Sigmoid colon (tissue), 7 donors: ENCODE data around the gene DEPDC7. TPM values are rescaled to one million over a fixed set of nuclear protein-coding genes. Genes with fewer than 3 reads are reported as not detected.

Experiments used
- DNase-seq: peaks from one replicate; pipeline ENCODE4 v3.0.0-alpha.2; 2019
- H3K27ac ChIP-seq, 4 donors: fragments of 200-600 bp; sonication (generic); one replicate each; pipeline ENCODE4 v1.5.1; 2016 to 2019; ENCODE audit warnings: mild to moderate bottlenecking in 1 of 4
- H3K27me3 ChIP-seq, 3 donors: fragments of 200-600 bp; sonication (generic); one replicate each; pipeline ENCODE4 v1.5.1; 2019; ENCODE audit warnings: mild to moderate bottlenecking in 1 of 3
- H3K36me3 ChIP-seq, 4 donors: fragments of 200-600 bp; sonication (generic); one replicate each; pipeline ENCODE4 v1.5.1; 2016 to 2019
- H3K4me1 ChIP-seq, 4 donors: fragments of 200-600 bp; sonication (generic); one replicate each; pipeline ENCODE4 v1.5.1; 2017 to 2019
- H3K4me3 ChIP-seq, 4 donors: fragments of 200-600 bp; sonication (generic); one replicate each; pipeline ENCODE4 v1.5.1; 2017 to 2019; ENCODE audit warnings: mild to moderate bottlenecking in 2 of 4, moderate library complexity in 1 of 4
- H3K9me3 ChIP-seq, 4 donors: fragments of 200-600 bp in 3 of 4; sonication (generic) in 3 of 4; one replicate each; pipeline versions ENCODE4 v1.5.1 to v1.6.1; 2013 to 2019
- EP300 ChIP-seq, 4 donors: sonication (generic); formaldehyde crosslinking; IDR thresholded peaks; one replicate each; pipeline ENCODE4 v1.6.1; 2017; ENCODE audit warnings: antibody characterized with exemption in 4 of 4
- POLR2A ChIP-seq, 2 donors: fragments of 450-650 bp; IDR thresholded peaks; one replicate each; pipeline ENCODE4 v1.6.1; 2016; ENCODE audit warnings: antibody characterized with exemption in 2 of 2, mild to moderate bottlenecking in 2 of 2, moderate library complexity in 2 of 2
- POLR2AphosphoS5 ChIP-seq, 4 donors: sonication (generic); formaldehyde crosslinking; IDR thresholded peaks; one replicate each; pipeline ENCODE4 v1.6.1; 2017; ENCODE audit warnings: antibody characterized with exemption in 4 of 4
- WGBS, 2 donors: extraction: QIAGEN DNeasy Blood & Tissue Kit; methylation state at CpG; one replicate each; pipeline ENCODE4 v1.1.7; 2013; 5-methylcytosine and 5-hydroxymethylcytosine counted together
- intact Hi-C: fragments of 100-400 bp; cut with DNase I; formaldehyde crosslinking; loops from one replicate; pipeline ENCODE4 v1.15.1; 2023
- polyA plus RNA-seq, 3 donors: library from polyadenylated mRNA; stranded (reverse); fragments of 200-250 nt; gene quantifications; one replicate each; pipeline ENCODE4 v1.2.3, GENCODE V29; 2013
- total RNA-seq, 4 donors: library from RNA; depleted of rRNA; stranded (reverse); fragments of >200 nt; gene quantifications; one replicate each; pipeline ENCODE4 v1.1.0, GENCODE V29; 2016
- TF ChIP-seq, protein P1 (sequence below), 4 experiments: fragments of 450-650 bp in 3 of 4; fragments of 200-600 bp in 1 of 4; IDR thresholded peaks; one replicate each; pipeline ENCODE4 v1.5.1; 2016 to 2019; ENCODE audit warnings: antibody characterized with exemption in 4 of 4, mild to moderate bottlenecking in 3 of 4, moderate library complexity in 2 of 4
- donor health status: healthy with polysubstance abuse.
- donor health status: Bipolar disorder and iron deficiency.
- donor health status: healthy.

Gene DEPDC7
- total and polyA plus RNA-seq, 7 donors, result 2.0 to 7.5 (median 3.8) TPM

DNA sequence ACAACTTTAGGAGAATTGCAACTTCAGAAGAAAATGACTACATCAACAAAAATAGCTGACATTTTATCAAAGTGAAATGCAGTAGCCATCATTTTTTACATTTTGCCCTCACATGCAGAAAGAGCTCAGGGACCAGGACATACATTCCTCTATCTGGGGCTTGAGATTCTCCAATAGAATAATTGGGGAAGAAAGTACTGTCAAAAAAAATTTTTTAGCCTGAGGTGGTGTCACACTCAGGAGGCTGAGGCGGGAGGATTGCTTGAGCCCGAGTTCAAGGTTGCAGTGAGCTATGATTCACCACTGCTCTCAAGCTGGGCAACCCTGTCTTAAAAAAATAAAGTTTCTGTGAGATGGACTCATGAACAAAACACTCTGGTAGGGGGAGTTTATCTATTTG lies 32.2 kb upstream of the DEPDC7 start:
- DNase-seq, result no peak
- WGBS, 2 donors, result 90 to 96% methylated on average over 2 of the region's 2 CpGs
- Histone ChIP-seq H3K9me3 (no peaks in the 10 kb centered on the region), H3K4me1 (no peaks in the 10 kb centered on the region), H3K36me3 (no peaks in the 10 kb centered on the region), H3K27me3 (no peaks in the 10 kb centered on the region), H3K27ac (no peak overlapping the region), H3K4me3 (no peak overlapping the region)
- TF ChIP-seq POLR2A (IDR thresholded peaks at IDR 0.05) (no peak), EP300 (IDR thresholded peaks at IDR 0.05) (no peak), POLR2AphosphoS5 (IDR thresholded peaks at IDR 0.05) (no peak)
- TF ChIP-seq, protein P1, sequence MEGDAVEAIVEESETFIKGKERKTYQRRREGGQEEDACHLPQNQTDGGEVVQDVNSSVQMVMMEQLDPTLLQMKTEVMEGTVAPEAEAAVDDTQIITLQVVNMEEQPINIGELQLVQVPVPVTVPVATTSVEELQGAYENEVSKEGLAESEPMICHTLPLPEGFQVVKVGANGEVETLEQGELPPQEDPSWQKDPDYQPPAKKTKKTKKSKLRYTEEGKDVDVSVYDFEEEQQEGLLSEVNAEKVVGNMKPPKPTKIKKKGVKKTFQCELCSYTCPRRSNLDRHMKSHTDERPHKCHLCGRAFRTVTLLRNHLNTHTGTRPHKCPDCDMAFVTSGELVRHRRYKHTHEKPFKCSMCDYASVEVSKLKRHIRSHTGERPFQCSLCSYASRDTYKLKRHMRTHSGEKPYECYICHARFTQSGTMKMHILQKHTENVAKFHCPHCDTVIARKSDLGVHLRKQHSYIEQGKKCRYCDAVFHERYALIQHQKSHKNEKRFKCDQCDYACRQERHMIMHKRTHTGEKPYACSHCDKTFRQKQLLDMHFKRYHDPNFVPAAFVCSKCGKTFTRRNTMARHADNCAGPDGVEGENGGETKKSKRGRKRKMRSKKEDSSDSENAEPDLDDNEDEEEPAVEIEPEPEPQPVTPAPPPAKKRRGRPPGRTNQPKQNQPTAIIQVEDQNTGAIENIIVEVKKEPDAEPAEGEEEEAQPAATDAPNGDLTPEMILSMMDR (IDR thresholded peaks at IDR 0.05), result no peak
- intact Hi-C loops, result no loop called here

DNA sequence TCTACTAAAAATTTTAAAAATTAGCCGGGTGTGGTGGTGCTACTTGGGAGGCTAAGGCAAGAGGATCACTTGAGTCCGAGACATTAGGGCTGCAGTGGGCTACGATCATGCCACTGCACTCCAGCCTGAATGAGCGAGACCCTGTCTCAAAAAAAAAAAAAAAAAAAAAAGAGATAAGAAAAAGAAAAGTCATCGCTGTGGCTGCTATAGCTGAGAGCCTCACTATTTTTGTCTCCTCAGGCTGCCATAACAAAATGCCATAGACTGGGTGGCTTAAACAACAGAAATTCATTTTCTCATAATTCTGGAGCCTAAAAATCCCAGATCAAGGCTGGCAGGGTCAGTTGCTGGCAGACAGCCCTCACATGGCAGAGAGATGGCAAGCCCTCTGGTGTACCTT lies 30.1 kb upstream of the DEPDC7 start:
- intact Hi-C loops, result no loop called here
- TF ChIP-seq EP300 (IDR thresholded peaks at IDR 0.05) (no peak), POLR2A (IDR thresholded peaks at IDR 0.05) (no peak), POLR2AphosphoS5 (IDR thresholded peaks at IDR 0.05) (no peak)
- TF ChIP-seq, protein P1 (IDR thresholded peaks at IDR 0.05), result no peak

DNA sequence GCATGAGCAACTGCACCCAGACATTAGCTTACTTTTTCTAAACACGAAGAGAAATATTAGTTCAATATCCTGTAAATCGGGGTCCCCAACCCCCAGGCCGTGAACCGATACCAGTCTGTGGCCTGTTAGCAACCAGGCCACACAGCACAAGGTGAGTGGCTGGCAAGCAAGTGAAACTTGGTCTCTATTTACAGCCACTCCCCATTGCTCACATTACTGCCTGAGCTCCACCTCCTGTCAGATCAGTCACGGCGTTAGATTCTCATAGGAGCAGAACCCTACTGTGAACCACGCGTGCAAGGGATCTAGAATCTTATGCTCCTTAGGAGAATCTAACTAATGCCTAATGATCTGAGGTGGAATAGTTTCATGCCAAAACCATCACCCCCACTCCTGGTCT lies 27.8 kb upstream of the DEPDC7 start:
- TF ChIP-seq, protein P1 (IDR thresholded peaks at IDR 0.05), result no peak
- no peak for TF ChIP-seq EP300 (IDR thresholded peaks at IDR 0.05)
- no peak for TF ChIP-seq POLR2AphosphoS5 (IDR thresholded peaks at IDR 0.05)
- TF ChIP-seq POLR2A (IDR thresholded peaks at IDR 0.05), result no peak
- no peak overlapping the region for H3K27ac ChIP-seq
- no peaks in the 10 kb centered on the region for H3K36me3 ChIP-seq
- peaks cover 0 to 8% (median 1%) of the 10 kb centered on the region in 4 donors for H3K9me3 ChIP-seq
- H3K4me3 ChIP-seq, result no peak overlapping the region
- H3K4me1 ChIP-seq, result no peaks in the 10 kb centered on the region
- intact Hi-C loops, result no loop called here
- WGBS, 2 donors, result 24 to 74% methylated on average over 8 of the region's 8 CpGs
- no peak for DNase-seq
- H3K27me3 ChIP-seq, result no peaks in the 10 kb centered on the region

More for the DNA sequence above, 30.1 kb upstream of the DEPDC7 start:
- 97 to 98% methylated on average over 5 of the region's 5 CpGs for WGBS, 2 donors
- no peak for DNase-seq
- no peak overlapping the region for H3K4me3 ChIP-seq
- no peaks in the 10 kb centered on the region for H3K36me3 ChIP-seq
- no peak overlapping the region for H3K27ac ChIP-seq
- no peaks in the 10 kb centered on the region for H3K27me3 ChIP-seq
- H3K9me3 ChIP-seq, result no peaks in the 10 kb centered on the region
- no peaks in the 10 kb centered on the region for H3K4me1 ChIP-seq

DNA sequence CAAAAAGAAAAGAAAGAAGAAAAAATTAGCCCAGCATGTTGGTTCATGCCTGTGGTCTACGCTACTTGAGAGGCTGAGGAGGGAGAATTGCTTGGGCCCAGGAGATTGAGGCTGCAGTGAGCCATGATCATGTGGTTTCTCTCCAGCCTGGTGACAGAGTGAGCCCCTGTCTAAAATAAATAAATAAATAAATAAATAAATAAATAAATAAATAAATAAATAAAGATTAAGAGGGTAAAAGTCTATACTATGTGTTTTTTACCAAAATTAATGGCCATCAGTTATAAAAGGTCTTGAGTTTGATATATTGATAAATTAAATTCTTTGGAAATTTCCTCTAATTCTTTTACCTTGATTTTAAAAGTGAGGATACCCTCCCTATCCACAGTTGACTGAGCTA lies 25.2 kb upstream of the DEPDC7 start:
- whole genome bisulfite sequencing, 2 donors, result 2 to 45% methylated on average over 1 of the region's 1 CpG
- TF ChIP-seq, protein P1 (IDR thresholded peaks at IDR 0.05), result no peak
- TF ChIP-seq POLR2AphosphoS5 (IDR thresholded peaks at IDR 0.05) (no peak), EP300 (IDR thresholded peaks at IDR 0.05) (no peak), POLR2A (IDR thresholded peaks at IDR 0.05) (no peak)
- DNase-seq, result no peak
- Histone ChIP-seq H3K4me3 (no peak overlapping the region), H3K4me1 (no peaks in the 10 kb centered on the region), H3K27me3 (no peaks in the 10 kb centered on the region), H3K36me3 (no peaks in the 10 kb centered on the region), H3K27ac (no peak overlapping the region), H3K9me3 (peaks cover 0 to 8% (median 1%) of the 10 kb centered on the region in 4 donors)
- intact Hi-C loops, result no loop called here

DNA sequence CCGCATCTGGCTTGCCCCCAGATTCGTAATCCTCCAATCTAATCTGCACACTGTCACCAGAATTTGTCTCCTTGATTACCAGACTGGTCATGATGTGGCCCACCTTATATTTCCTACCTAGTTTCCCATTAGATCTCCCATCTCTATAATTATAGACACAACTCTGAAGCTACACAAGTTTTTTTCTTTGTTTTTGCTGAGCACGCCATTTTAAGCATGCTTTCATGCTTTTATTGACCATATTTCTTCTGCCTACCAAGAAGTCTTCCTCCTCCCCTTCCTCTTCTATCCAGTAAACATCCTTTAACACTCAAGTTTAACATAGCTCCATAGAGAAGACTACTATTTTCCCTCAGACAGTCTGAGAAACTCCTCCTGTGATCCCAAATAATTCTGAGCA lies 24.3 kb upstream of the DEPDC7 start:
- intact Hi-C loops, result no loop called here
- Histone ChIP-seq H3K4me1 (no peaks in the 10 kb centered on the region), H3K4me3 (no peak overlapping the region), H3K27me3 (no peaks in the 10 kb centered on the region), H3K27ac (no peak overlapping the region), H3K9me3 (peaks cover 0 to 8% (median 1%) of the 10 kb centered on the region in 4 donors), H3K36me3 (no peaks in the 10 kb centered on the region)
- DNase-seq, result no peak
- TF ChIP-seq POLR2AphosphoS5 (IDR thresholded peaks at IDR 0.05) (no peak), POLR2A (IDR thresholded peaks at IDR 0.05) (no peak), EP300 (IDR thresholded peaks at IDR 0.05) (no peak)
- TF ChIP-seq, protein P1 (IDR thresholded peaks at IDR 0.05), result no peak
- 92 to 93% methylated on average over 3 of the region's 3 CpGs for WGBS, 2 donors
